GM21447 (cell line): ENCODE results near the gene FLG.
"Not testable (repeated sequence)": the region's sequence is repeated elsewhere in the genome, so short reads cannot be mapped to it uniquely, and the experiment has no call there.

Source experiments
- ATAC-seq: cut with Tn5 transposase; IDR thresholded peaks from one replicate; pipeline ENCODE4 v1.9.1; 2021; ENCODE audit not compliant: unreplicated experiment

Gene FLG

GRCh38 chr1:152325111-152325510 lies at the start of gene FLG:
FLG (minus strand) TSS chr1:152325239; CDS start chr1:152315456, 9,783 bp downstream.
- ATAC-seq: no peak

DNA sequence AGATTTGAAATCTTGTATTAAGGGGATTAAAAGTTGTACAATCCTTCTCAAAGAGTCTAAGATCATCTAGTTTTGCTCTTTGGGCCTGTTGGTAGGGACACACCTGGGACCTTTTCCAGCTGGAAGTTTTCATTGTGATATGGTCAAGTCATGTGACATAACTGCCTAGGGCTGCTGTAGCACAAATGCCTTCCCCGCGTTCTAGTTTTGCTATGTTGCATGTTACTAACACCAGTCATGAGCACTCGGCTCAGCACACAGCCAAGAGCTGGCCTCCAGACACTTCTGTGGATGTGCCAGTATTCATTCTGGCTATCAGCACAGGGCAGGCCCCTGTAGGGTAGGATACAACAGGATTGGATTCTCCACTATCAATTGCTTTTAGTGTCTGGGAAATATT lies 49.4 kb upstream of the FLG start:
- no peak for ATAC-seq

- ATAC-seq: no peak
Observed at GRCh38 chr1:152372672-152373071, 47.6 kb upstream of the FLG start.

DNA sequence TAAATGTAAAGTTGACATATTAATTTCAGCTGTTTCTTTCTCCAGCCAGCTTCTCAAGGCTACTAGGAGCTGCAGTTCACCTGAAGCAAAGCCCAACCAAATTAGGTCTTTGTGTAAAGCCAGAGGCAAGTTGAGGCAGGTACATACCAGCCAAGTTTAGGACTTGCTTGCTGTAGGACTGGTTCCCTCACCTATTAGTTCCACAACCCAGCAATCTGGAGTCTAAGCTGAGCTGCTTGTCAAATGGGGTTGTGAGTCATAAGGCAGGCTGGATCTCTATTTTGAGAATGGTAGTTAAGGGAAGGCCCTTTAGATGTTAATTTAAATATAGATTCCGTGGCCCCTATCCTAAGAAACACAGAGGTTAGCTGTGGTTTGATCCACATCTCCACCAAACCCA lies 42.4 kb upstream of the FLG start:
- no peak for ATAC-seq

GRCh38 chr1:152359906-152360305 lies 34.9 kb upstream of the FLG start, which contains the start of gene FLG2:
FLG2 (minus strand) TSS chr1:152360006; CDS start chr1:152358884, 1,122 bp downstream.
- ATAC-seq: no peak

GRCh38 chr1:152356736-152357135 lies 31.7 kb upstream of the FLG start:
- no peak for ATAC-seq

GRCh38 chr1:152349611-152350010 lies 24.6 kb upstream of the FLG start:
- ATAC-seq: no peak

GRCh38 chr1:152348447-152348846 lies 23.4 kb upstream of the FLG start:
- no peak for ATAC-seq

DNA sequence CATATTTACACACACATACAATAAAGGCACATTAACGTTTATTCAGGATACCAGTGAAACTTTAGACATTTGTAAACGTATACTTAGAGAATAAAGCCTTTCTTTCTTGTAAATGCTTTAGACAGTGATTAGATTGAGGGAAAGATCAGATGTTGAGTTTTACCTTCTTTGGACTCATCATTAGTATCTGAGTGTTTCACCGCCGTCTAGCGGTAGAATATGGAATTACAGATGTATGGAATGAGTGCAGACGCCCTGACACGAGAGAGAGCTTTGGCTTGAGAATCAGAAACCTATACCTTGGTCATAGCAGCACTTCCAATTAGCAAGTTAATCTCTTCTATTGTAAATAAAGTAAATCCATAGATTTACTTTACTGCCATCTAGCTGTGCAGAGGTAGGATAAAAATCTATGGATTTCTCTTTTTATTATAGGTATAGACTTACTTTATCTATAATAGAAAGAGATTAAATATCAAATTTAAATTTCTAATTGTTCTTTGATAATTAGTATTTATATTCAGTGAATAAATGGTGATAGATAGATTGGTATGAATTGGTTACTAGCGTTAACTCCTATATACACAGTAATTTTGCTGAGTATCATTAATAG lies 22.2 kb upstream of the FLG start:
- no peak for ATAC-seq

DNA sequence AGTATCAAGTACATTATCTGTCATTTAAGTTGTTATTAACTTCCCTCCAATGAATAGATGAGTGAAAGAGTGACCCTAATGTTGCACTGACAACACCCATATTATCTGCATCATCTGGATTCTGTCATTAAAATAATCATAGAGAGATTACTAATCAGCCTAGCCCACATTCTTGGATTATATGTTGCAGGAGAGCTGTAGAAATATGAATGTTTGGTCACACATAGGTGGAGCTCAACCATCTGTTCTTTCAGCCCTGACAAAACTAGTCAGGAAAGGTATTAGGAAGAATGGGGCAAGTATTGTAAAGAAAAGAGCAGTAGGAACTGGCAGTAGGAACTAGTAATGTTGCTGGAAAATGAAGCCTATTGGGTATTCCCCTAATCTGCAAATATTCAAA lies 19.4 kb upstream of the FLG start:
- no peak for ATAC-seq

DNA sequence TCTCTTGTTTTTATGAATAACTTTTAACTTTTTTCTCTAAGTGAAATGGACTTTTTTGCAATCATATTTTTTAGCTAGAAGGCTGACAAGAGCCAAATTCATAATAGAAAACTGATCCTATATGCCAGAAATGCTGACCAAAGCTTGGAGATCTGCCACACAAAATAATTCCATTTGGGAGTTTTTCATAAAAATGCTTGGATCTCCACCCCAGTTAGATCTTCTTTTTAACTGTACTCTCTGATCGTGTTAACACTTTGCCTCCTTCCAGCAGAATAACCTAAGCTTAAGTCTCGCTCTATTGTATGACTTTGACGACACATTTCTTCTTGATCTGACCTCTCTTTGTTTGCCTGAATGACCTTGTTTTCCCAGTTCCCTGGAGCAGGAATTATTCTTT lies 18.0 kb upstream of the FLG start:
- ATAC-seq: no peak

- ATAC-seq: no peak
Observed at GRCh38 chr1:152335399-152335798, 10.4 kb upstream of the FLG start.

GRCh38 chr1:152328801-152329391 lies 3.9 kb upstream of the FLG start:
- ATAC-seq: no peak

GRCh38 chr1:152313970-152314369 lies 11.1 kb downstream of the FLG start:
- ATAC-seq: no peak

DNA sequence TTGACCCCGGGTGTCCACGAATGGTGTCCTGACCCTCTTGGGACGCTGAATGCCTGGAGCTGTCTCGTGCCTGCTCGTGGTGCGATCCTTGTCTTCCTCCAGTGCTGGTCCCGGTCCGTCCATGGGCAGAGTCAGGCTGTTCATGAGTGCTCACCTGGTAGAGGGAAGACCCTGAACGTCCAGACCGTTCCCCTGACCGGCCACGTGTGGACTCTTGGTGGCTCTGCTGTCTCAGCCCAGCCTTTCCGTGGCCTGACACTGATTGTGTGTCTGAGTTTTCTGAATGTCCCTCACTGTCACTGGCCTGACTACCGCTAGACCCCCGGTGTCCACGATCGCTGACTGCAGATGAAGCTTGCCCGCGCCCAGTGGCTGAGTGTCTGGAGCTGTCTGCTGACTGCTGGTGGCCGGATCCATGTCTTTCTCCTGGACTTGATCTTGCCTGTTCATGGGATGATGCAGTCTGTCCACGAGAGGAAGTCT lies 11.7 kb downstream of the FLG start:
- ATAC-seq: no peak

DNA sequence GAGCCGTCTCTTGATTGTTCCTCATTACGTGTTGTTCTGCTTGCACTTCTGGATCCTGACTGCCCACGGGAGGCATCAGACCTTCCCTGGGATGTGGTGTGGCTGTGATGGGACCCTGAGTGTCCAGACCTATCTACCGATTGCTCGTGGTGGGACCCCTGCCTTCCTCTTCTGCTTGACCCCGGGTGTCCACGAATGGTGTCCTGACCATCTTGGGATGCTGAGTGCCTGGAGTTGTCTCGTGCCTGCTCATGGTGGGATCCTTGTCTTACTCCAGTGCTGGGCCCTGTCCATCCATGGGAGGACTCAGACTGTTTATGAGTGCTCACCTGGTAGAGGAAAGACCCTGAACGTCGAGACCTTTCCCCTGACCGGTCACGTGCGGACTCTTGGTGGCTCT lies 12.9 kb downstream of the FLG start:
- not testable (repeated sequence) for ATAC-seq

GRCh38 chr1:152309955-152310354 lies 15.1 kb downstream of the FLG start:
- no peak for ATAC-seq

GRCh38 chr1:152309320-152309901 lies 15.6 kb downstream of the FLG start:
- not testable (repeated sequence) for ATAC-seq

- ATAC-seq: not testable (repeated sequence)
Observed at GRCh38 chr1:152308758-152309157, 16.3 kb downstream of the FLG start.

GRCh38 chr1:152307970-152308369 lies 17.1 kb downstream of the FLG start:
- ATAC-seq: not testable (repeated sequence)

- not testable (repeated sequence) for ATAC-seq
Observed at GRCh38 chr1:152306123-152306522, 18.9 kb downstream of the FLG start.

DNA sequence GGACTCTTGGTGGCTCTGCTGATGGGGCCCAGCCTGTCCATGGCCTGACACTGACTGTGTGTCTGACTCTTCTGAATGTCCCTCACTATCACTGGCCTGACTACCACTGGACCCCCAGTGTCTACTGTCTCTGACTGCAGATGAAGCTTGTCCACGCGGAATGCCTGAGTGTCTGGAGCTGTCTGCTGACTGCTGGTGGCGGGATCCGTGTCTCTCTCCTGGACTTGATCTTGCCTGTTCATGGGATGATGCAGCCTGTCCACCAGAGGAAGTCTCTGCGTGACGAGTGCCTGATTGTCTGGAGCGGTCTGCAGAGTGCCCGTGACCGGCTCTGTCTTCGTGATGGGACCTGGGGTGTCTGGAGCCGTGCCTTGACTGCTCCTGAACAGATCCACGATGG lies 20.3 kb downstream of the FLG start:
- ATAC-seq: not testable (repeated sequence)
